Adrenal gland (tissue), 12 donors: ENCODE measurements around the gene ANKRD44. TPM values are rescaled to one million over a fixed set of nuclear protein-coding genes. Genes with fewer than 3 reads are reported as not detected.

Source experiments
- DNase-seq, 7 donors: peaks; one replicate each; pipeline ENCODE4 v3.0.0-alpha.2; 2019 to 2020
- H3K27ac ChIP-seq, 5 donors: fragments of 200-600 bp; sonication (generic) in 4 of 5; 1 replicate in 3 of 5; 2 replicates in 2 of 5; pipeline versions ENCODE4 v1.5.1 to v1.8.0; 2016 to 2020; ENCODE audit warnings: mild to moderate bottlenecking in 1 of 5
- H3K27me3 ChIP-seq: fragments of 200-600 bp; 2 replicates; pipeline ENCODE4 v1.8.0; 2021
- H3K36me3 ChIP-seq, 2 donors: fragments of 200-600 bp; replicated peaks in 1 of 2; 1 replicate in 1 of 2; 2 replicates in 1 of 2; pipeline versions ENCODE4 v1.5.1 to v1.8.0; 2018 to 2022
- H3K4me1 ChIP-seq, 2 donors: fragments of 200-600 bp; replicated peaks in 1 of 2; 1 replicate in 1 of 2; 2 replicates in 1 of 2; pipeline versions ENCODE4 v1.5.1 to v1.8.0; 2018 to 2021
- H3K4me3 ChIP-seq, 4 donors: fragments of 200-600 bp; sonication (generic) in 3 of 4; one replicate each; pipeline ENCODE4 v1.5.1; 2016 to 2018
- H3K9me3 ChIP-seq, 3 donors: fragments of 200-600 bp; sonication (generic) in 1 of 3; replicated peaks in 1 of 3; 1 replicate in 2 of 3; 2 replicates in 1 of 3; pipeline versions ENCODE4 v1.5.1 to v1.8.0; 2016 to 2021
- POLR2A ChIP-seq, 2 donors: fragments of 450-650 bp; IDR thresholded peaks; one replicate each; pipeline ENCODE4 v1.6.1; 2017; ENCODE audit warnings: antibody characterized with exemption in 2 of 2, mild to moderate bottlenecking in 2 of 2, moderate library complexity in 1 of 2
- WGBS, 4 donors: extraction: QIAGEN DNeasy Blood & Tissue Kit in 2 of 4; methylation state at CpG; one replicate each; pipeline versions ENCODE4 v1.1.5 to v1.1.7; 2013 to 2017; 5-methylcytosine and 5-hydroxymethylcytosine counted together
- intact Hi-C, 2 donors: fragments of 100-400 bp; cut with DNase I; formaldehyde crosslinking; loops; one replicate each; pipeline versions ENCODE4 v1.14.1 to v1.15.0; 2022 to 2023
- polyA plus RNA-seq, 3 donors: library from polyadenylated mRNA; stranded (reverse); fragments of 200-250 nt in 2 of 3; fragments of 350-450 nt in 1 of 3; fragmentation: Illumina TruSeq in 1 of 3; extraction: RNeasy Lipid Tissue Mini Kit (QIAGEN cat#74804) in 1 of 3; gene quantifications; one replicate each; pipeline ENCODE4 v1.2.3, GENCODE V29; 2013 to 2014
- total RNA-seq, 9 donors: library from RNA; depleted of rRNA in 4 of 9; stranded (reverse); fragments of >200 nt in 4 of 9; fragments of 120-200 nt in 1 of 9; fragmentation: NEBNext Ultra II Directional in 1 of 9; extraction: Animal tissue kit (Norgen Biotek cat#: 25700) in 1 of 9; gene quantifications; one replicate each; pipeline versions ENCODE4 v1.1.0 to v1.2.4, GENCODE V29; 2013 to 2023
- TF ChIP-seq, protein P1 (sequence below), 6 experiments: fragments of 450-650 bp in 4 of 6; fragments of 200-600 bp in 2 of 6; sonication (generic) in 1 of 6; IDR thresholded peaks; 1 replicate in 5 of 6; 2 replicates in 1 of 6; pipeline versions ENCODE4 v1.5.1 to v1.8.0; 2016 to 2021; ENCODE audit warnings: antibody characterized with exemption in 6 of 6, mild to moderate bottlenecking in 2 of 6, moderate library complexity in 1 of 6
- donor health status: healthy with polysubstance abuse.
- donor health status: Bipolar disorder and iron deficiency.
- donor health status: DM: yes; HTN: yes; CAD: no.
- donor health status: DM: no; HTN: no; CAD: no.
- donor health status: DM: no; HTN: no; CAD: no.
- donor health status: DM: yes; HTN: yes; CAD: no.

Gene ANKRD44
- total and polyA plus RNA-seq, 12 donors = 3.8 to 40.2 (median 21.3) TPM

DNA sequence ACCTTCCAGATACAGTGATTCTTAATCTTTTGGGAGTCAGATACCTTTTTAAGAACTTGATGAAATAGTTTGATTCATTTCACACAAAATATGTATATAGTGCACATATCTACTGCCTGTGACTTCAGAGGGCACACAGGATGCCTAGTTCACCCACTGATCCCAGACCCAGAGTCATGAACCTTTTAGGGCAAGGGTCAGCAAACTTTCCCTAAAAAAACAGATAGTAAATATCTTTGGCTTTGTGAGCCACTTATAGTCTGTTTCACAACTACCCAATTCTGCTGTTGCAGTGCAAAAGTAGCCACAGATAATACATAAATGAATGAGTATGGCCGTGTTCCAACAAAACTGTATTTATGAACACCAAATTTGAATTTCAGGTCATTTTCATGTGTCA is 124.9 kb downstream of the ANKRD44 start:
- TF ChIP-seq, protein P1, sequence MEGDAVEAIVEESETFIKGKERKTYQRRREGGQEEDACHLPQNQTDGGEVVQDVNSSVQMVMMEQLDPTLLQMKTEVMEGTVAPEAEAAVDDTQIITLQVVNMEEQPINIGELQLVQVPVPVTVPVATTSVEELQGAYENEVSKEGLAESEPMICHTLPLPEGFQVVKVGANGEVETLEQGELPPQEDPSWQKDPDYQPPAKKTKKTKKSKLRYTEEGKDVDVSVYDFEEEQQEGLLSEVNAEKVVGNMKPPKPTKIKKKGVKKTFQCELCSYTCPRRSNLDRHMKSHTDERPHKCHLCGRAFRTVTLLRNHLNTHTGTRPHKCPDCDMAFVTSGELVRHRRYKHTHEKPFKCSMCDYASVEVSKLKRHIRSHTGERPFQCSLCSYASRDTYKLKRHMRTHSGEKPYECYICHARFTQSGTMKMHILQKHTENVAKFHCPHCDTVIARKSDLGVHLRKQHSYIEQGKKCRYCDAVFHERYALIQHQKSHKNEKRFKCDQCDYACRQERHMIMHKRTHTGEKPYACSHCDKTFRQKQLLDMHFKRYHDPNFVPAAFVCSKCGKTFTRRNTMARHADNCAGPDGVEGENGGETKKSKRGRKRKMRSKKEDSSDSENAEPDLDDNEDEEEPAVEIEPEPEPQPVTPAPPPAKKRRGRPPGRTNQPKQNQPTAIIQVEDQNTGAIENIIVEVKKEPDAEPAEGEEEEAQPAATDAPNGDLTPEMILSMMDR (IDR thresholded peaks at IDR 0.05) = no peak
- TF ChIP-seq POLR2A (IDR thresholded peaks at IDR 0.05) = no peak

GRCh38 chr2:197184959-197185586 is 125.5 kb downstream of the ANKRD44 start:
- Histone ChIP-seq H3K4me3 (no peak overlapping the region), H3K27me3 (no peaks in the 10 kb centered on the region), H3K4me1 (peaks cover 9 to 24% of the 10 kb centered on the region in 2 donors), H3K27ac (peak overlapping the region; percentile 20 to 87 (median 51)), H3K9me3 (no peaks in the 10 kb centered on the region), H3K36me3 (no peaks in the 10 kb centered on the region)
- DNase-seq = peak; percentile 94 to 99 (median 98)
- TF ChIP-seq POLR2A (IDR thresholded peaks at IDR 0.05) = peak in 1 of 2 donors; percentile 26
- TF ChIP-seq, protein P1 (IDR thresholded peaks at IDR 0.05) = peak in 1 of 6 experiments; percentile 9
- WGBS, 4 donors = 21 to 40% (median 25%) methylated on average over 3 to 6 of the region's 6 CpGs
- intact Hi-C loops = loop anchor here in 1 of 2 donors (10.0 kb wide), 1 partner anchor 170 kb away; no protein-coding TSS in a partner anchor

More for the DNA sequence above, 124.9 kb downstream of the ANKRD44 start:
- intact Hi-C loops = loop anchor here in 1 of 2 donors (10.0 kb wide), 1 partner anchor 171 kb away; no protein-coding TSS in a partner anchor
- Histone ChIP-seq H3K27me3 (no peaks in the 10 kb centered on the region), H3K4me3 (no peak overlapping the region), H3K27ac (peak overlapping the region in 4 of 5 donors; percentile 20 to 87 (median 60)), H3K36me3 (no peaks in the 10 kb centered on the region), H3K9me3 (no peaks in the 10 kb centered on the region), H3K4me1 (peaks cover 9 to 18% of the 10 kb centered on the region in 2 donors)
- no peak for DNase-seq
- WGBS, 4 donors = 86 to 94% (median 89%) methylated on average over 1 of the region's 1 CpG

DNA sequence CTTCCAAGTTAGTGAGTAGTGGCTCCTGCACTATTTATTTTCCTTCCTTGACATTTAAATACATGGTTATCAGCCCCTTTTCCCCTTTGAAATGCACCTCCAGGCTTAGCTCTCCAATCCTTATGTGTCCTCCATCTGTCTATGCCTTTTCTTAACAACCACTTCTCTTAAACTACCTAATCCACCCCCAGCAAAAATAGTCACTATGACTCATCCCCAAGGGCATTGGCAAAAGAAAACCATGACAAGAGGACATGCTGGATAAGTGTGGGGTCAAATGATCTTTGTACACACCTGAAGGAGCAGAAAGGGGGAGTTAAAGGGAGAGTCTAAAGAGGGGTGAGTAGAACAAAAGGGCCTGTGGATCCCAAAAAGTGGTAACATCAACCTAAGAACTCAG is 127.2 kb downstream of the ANKRD44 start:
- H3K4me3 ChIP-seq = no peak overlapping the region
- H3K4me1 ChIP-seq = peaks cover 9 to 32% of the 10 kb centered on the region in 2 donors
- intact Hi-C loops = loop anchor here in 1 of 2 donors (10.0 kb wide), 1 partner anchor 169 kb away; no protein-coding TSS in a partner anchor
- H3K36me3 ChIP-seq = no peaks in the 10 kb centered on the region
- H3K27me3 ChIP-seq = no peaks in the 10 kb centered on the region
- no peaks in the 10 kb centered on the region for H3K9me3 ChIP-seq
- H3K27ac ChIP-seq = peak overlapping the region in 1 of 5 donors; percentile 38
- no peak for TF ChIP-seq POLR2A (IDR thresholded peaks at IDR 0.05)
- TF ChIP-seq, protein P1 (IDR thresholded peaks at IDR 0.05) = no peak
- DNase-seq = no peak

DNA sequence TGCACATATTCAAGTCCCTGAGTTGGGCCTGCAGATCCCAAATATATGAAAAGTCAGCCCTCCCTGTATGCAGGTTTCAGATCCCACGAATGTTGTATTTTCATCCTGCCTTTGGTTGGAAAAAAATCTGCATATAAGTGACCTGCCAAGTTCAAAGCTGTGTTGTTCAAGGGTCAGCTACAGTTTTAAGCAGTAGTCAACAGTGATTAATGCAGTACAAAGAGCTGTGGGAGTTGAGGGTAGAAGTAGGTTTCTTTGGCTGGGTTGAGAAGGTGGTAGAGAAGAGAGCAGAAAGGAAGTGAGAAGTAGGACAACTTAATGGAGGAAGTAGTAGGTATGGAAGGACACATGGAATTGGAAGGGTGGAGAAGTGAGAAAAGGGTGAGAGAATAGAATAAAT is 127.9 kb downstream of the ANKRD44 start:
- Histone ChIP-seq H3K4me1 (peaks cover 9 to 32% of the 10 kb centered on the region in 2 donors), H3K27me3 (no peaks in the 10 kb centered on the region), H3K9me3 (no peaks in the 10 kb centered on the region), H3K36me3 (no peaks in the 10 kb centered on the region), H3K4me3 (no peak overlapping the region), H3K27ac (peak overlapping the region in 1 of 5 donors; percentile 10)
- no peak for DNase-seq
- intact Hi-C loops = loop anchor here in 1 of 2 donors (10.0 kb wide), 1 partner anchor 168 kb away; no protein-coding TSS in a partner anchor
- WGBS, 4 donors = 67 to 89% (median 81%) methylated on average over 1 of the region's 1 CpG
- TF ChIP-seq POLR2A (IDR thresholded peaks at IDR 0.05) = no peak
- TF ChIP-seq, protein P1 (IDR thresholded peaks at IDR 0.05) = no peak
